GM04504 (cell line): ENCODE measurements around the gene MDH1.

Experiments used
- DNase-seq: peaks from one replicate; pipeline ENCODE4 v3.0.0-alpha.2; 2012; ENCODE audit warnings: low read depth

MDH1 gene

DNA sequence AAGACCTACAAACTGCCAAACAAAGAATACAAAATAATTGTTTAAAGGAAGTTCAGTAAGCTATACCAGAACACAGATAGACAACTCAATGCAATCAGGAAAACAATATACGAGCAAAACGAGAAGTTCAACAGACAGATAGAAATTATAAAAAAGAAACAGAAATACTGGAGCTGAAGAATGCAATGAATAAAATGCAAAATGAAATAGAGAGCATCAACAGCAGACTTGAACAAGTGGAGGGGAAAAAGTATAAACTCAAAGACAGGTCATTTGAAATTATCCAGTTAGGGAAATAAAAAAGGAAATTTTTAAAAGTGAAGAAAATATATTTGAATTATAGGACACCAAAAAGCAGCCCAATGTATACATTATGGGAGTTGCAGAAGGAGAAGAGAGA, 43.6 kb downstream of the MDH1 start:
- no peak for DNase-seq

DNA sequence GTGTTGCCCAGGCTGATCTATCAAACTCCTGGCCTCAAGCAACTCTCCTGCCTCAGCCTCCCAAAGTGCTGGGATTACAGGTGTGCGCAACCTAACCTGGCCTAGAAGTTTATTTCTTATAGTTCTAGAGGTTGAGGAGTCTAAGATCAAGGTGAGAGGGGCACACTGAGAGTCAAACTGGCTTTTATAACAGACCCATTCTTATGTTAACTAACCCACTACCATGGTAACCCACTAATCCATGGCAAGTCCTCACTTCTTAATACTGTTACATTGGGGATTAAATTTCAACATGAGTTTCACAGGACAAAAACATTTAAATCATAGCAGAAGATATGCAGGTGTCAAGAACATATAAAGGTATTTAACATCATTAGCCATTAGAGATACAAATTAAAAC, 50.6 kb downstream of the MDH1 start:
- DNase-seq: no peak

DNA sequence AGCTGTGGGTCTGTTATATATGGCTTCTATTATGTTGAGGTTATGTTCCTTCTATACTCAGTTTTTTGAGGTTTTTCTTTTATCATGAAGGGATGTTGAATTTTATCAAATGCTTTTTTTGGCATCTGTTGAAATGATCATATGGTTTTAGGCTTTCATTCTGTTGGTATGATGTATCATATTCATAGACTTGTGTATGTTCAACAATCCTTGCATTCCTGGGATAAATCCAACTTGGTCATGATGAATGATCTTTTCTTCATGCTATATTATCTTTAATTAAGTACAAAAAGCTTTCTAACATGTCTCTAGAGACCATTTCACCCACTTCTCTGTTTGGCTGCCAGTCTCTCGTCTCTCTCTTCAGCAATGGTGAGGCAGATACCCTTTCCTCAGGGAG, 54.2 kb downstream of the MDH1 start:
- no peak for DNase-seq

DNA sequence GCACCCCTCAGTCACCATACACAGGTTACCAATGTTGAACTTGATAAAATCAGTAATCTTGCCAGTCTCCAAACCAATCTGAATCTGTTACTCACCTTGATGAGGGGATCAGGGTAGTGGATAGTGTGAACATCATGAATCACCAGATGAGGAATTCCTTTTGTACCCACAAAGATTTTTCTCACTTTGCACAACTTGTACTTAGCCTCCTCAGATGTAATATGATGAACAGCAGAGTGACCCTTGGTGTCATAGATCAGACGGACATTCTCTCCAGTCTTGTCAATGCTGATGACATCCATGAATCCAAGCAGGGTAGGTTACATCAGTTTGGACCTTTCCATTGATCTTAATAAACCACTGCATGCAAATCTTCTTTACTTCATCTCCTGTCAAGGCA, 54.7 kb downstream of the MDH1 start:
- DNase-seq: no peak

DNA sequence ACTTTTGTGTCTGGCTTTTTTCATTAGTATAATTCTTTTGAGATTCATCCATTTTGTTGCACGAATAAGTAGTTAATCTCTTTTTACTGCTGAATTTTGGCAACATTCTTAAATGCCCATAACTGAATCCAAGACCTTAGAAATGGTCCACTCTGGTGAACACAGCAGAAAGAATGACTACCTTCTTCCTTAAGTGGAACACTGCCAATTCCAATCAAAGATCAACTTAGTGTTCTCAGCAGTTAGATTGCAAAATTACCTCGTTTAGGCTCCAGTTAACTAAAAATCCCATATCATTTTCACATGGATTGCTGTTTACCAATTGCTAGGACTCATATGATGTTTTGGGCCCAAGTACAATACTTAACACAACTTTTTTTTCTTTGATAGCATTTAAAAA, 59.9 kb downstream of the MDH1 start:
- DNase-seq: no peak

DNA sequence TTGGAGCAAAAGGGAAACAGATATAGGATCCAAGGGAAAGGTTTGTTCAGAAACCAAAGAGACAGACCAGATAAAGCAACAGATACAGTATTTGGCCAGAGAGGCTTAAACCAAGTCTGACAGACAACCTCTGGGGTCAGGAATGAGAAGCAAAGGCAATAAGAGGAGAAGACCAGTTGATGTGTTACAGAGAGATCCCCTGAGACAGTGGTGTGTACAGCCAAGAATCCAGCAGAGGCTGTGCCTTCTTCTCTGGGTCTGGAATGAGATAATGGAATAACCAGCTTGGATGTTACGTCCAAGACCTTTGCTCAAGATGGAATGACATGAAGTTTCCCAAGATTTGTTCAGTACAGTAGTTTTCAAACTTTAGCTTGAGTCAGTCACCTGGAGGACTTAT, 61.1 kb downstream of the MDH1 start:
- DNase-seq: no peak

DNA sequence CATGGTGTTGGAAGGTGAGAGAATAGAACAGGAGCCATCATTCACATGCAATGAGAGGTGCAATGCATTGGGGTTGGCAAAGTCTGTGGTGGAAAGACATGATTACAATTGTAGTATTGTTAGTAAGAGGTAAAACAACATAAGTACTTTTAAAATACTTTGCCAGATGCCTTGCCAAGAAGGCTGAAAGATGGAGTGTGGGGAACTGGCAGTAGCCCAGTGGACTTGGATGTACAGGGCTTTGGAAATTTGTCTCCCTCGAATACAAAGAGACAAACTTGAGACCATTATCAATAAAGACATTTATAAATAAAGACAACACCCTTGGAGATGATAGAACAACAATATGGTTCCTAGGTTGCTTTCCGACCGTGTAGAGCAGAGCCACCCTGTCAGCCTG, 62.0 kb downstream of the MDH1 start:
- no peak for DNase-seq

DNA sequence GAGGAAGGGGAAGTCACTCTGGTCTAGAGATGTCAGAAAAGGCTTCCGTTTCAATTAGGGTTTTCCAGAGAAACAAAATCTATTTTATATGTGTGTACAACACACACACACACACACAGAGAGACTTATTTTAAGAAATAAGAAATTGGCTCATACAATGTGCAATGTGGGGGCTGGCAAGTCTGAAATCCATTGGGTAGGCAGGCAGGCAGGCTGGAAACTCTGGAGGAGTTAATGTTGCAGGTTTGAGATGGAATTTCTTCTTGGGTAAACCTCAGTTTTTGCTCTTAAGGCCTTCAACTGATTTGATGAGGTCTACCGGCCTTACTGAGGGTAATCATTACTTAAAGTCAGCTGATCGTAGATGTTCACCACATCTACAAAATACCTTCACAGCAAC, 62.6 kb downstream of the MDH1 start:
- DNase-seq: no peak

DNA sequence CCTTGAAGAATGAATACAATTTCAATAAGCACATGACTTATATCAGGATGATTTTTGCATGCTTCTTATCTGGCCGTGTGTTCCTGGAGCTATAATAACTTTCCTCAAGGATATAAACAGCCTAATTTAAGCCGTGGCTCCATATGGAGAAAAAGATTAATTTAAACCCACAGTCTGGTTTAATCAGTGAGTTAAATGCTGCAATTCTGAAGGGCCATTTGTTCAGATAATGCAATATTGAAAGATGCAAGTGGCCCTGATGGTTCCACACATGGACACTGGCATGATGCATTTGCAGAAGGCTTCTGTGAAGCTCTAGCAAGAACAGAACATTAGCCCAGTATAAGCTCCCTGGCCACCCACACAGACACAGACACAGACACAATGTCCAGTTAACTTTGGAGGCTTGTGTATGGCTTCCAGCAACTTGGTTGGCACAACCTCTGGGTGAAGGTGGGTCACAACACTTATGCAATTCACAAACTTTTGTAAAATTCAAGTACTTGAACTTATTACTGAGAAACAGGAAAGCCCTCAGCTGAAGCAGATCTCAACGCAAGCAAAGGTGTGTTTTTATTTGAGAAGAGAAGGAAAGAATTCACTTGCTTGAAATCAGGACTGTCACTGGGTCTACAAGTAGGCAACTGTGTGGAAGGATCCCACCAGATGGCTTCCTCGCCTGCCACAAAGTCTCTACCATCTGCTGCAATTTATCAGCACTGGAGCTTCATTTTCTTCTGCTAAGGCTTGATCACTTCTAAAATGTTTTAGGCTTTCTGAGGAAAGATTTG, 63.3 kb downstream of the MDH1 start:
- DNase-seq: no peak

DNA sequence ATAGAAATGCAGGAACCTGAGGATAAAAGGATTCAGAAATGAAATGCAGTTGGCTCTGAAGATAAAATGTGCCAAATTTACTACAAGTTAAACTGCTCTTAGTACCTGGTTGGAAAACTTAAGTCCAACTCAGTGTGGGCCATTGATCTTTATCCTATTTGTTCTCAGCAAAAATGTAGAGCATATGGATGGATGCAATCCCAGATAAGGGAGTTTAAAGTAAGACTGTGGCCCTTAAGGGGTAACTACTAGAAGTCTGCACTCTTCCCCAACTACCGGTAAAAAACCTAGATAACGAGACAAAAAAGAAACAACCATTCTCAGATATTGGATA, 63.9 kb downstream of the MDH1 start:
- no peak for DNase-seq

DNA sequence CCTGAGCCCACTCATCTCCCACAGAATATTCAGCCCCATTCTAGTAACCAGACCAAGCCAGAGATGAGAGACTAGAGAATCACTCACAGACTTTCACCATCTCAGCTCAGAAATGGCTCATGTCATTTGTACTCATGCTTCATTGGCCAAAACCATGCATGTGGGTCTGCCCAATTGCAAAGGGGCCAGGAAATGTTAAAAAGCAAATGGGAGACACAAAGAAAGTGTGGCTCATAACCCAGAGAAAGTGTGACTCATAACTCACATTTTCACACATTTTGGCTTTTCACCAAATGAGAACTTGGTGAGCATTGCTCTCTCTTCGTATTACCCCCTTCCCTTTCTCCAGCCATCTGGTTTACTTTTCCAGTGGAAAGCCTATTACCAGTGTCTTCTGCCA, 66.2 kb downstream of the MDH1 start:
- DNase-seq: peak; percentile 26
